H1 (cell line): Measurements from ENCODE around the gene NEGR1. TPM values are rescaled to one million over a fixed set of nuclear protein-coding genes. Genes with fewer than 3 reads are reported as not detected.

ENCODE experiments used
- ATF2 ChIP-seq: IDR thresholded peaks from 2 replicates; pipeline ENCODE4 v1.6.1; 2012; ENCODE audit warnings: low read length, inconsistent platforms
- BACH1 ChIP-seq: IDR thresholded peaks from 2 replicates; pipeline ENCODE4 v1.6.1; 2012; ENCODE audit warnings: low read length, improper control_type of control experiment
- EGR1 ChIP-seq: IDR thresholded peaks from 2 replicates; pipeline ENCODE4 v1.6.1; 2011; ENCODE audit warnings: low read depth, low read length, borderline replicate concordance
- GABPA ChIP-seq: IDR thresholded peaks from 2 replicates; pipeline ENCODE4 v1.6.1; 2011; ENCODE audit warnings: mild to moderate bottlenecking, low read length, moderate library complexity, borderline replicate concordance; ENCODE audit not compliant: insufficient read depth
- PHF8 ChIP-seq: fragments of 200-600 bp; sonication (generic); conservative IDR thresholded peaks from 2 replicates; pipeline ENCODE4 v1.7.1; 2012; ENCODE audit warnings: low read depth, mild to moderate bottlenecking, inconsistent platforms, low read length, moderate library complexity
- POU5F1 ChIP-seq: IDR thresholded peaks from 2 replicates; pipeline ENCODE4 v1.6.1; 2011; ENCODE audit warnings: low read depth, mild to moderate bottlenecking, low read length, moderate library complexity
- RNF2 ChIP-seq: fragments of 200-900, 300-1000 bp; sonication (generic); IDR thresholded peaks from 2 replicates; pipeline ENCODE4 v1.7.1; 2016; ENCODE audit warnings: borderline replicate concordance, low read depth, mild to moderate bottlenecking, antibody characterized with exemption, low read length; ENCODE audit not compliant: poor library complexity, severe bottlenecking; ENCODE audit errors: missing control alignments
- SIX5 ChIP-seq: IDR thresholded peaks from 2 replicates; pipeline ENCODE4 v1.6.1; 2011; ENCODE audit warnings: mild to moderate bottlenecking, low read depth, low read length
- polyA plus RNA-seq, 7 experiments: library from polyadenylated mRNA; depleted of rRNA in 3 of 7; stranded (reverse) in 5 of 7; unstranded in 2 of 7; fragments of >200 nt in 5 of 7; fragments of 200-250 nt in 2 of 7; gene quantifications; 1 replicate in 5 of 7; 2 replicates in 1 of 7; 4 replicates in 1 of 7; pipeline versions ENCODE4 v1.2.1 to v1.2.3, GENCODE V29; 2011 to 2013; ENCODE audit warnings: missing spikeins in 2 of 7, mixed read lengths in 2 of 7
- total RNA-seq: library from RNA; stranded (reverse); fragmentation: NEBNext Ultra II Directional; extraction: Animal tissue kit (Norgen Biotek cat#: 25700); gene quantifications from 2 replicates; pipeline ENCODE4 v1.2.1, GENCODE V29; 2021

Gene NEGR1
- total and polyA plus RNA-seq, 2 of the 8 experiments (the other 6 are each of a cell fraction or from before 2014, with no cell fraction given): 0.71 to 1.3 TPM

- TF ChIP-seq POU5F1: no peak
- TF ChIP-seq BACH1: no peak
- TF ChIP-seq GABPA: no peak
- TF ChIP-seq SIX5: no peak
- TF ChIP-seq EGR1: no peak
- no peak for TF ChIP-seq ATF2
- no peak for TF ChIP-seq RNF2
- no peak for TF ChIP-seq PHF8
Observed at GRCh38 chr1:72224506-72224905, 57.8 kb downstream of the NEGR1 start (continued).
